Measurements from ENCODE around the gene HS3ST4. TPM values are rescaled to one million over a fixed set of nuclear protein-coding genes. Genes with fewer than 3 reads are reported as not detected.

Gene HS3ST4
- total and polyA plus RNA-seq, 2 of the 4 experiments (the other 2 are of a cell fraction) = not detected

DNA sequence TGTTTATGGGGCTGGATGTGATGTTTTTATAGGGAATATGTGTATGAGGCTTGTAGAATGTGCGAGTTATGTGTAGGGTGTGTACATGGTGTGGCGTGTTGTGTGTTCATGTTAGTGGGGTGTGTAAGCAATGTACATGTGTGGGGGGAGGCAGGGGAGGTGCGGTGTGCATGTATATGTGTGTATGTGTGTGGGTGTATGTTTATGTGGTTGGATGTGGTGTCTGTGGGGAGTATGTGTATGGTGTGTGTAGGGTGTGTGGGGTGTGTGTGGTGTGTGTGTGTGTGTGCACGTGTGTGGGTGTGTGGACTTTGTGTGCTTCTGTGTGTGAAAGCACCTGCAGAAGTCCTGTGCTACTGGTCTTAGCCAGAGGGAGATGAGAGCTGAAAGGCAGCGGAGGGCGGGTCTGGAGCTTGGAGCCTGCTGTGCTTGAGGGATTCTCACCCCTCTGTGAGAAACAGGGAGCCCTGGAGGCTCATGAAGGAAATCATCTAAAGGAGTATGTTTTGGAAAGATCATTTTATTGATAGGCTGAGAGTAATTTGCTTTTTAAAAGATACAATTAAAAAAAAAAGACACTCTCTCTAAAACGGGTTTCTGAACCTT is 222.7 kb downstream of the HS3ST4 start:
- in situ Hi-C loops (cut with MboI; ENCODE audit: low sequenced_read_pairs) = no loop called here
- Histone ChIP-seq H3K56ac (ENCODE audit: extremely low read depth, insufficient read depth, low read length) (no peak overlapping the region), H3K9me1 (ENCODE audit: insufficient read depth, low read length) (no peaks in the 10 kb centered on the region), H3K18ac (ENCODE audit: low read depth, low read length) (no peak overlapping the region), H3K23ac (ENCODE audit: low read depth, low read length) (no peak overlapping the region), H3K4me3 (ENCODE audit: insufficient read depth, low read depth, low read length) (no peak overlapping the region), H3K14ac (replicated peaks; ENCODE audit: low read depth, low read length) (no peak overlapping the region), H3K79me1 (ENCODE audit: low read depth in 1 of 2, low read length in 2 of 2) (no peaks in the 10 kb centered on the region), H3K9ac (ENCODE audit: low read depth, low read length) (no peak overlapping the region), H4K20me1 (ENCODE audit: insufficient read depth, low read length) (no peaks in the 10 kb centered on the region), H2AFZ (replicated peaks; ENCODE audit: low read length, poor library complexity) (no peak overlapping the region), H3K27ac (ENCODE audit: insufficient read depth, low read length) (no peak overlapping the region), H3K4ac (ENCODE audit: low read depth, low read length) (no peak overlapping the region), H2BK20ac (ENCODE audit: low read depth, low read length) (no peak overlapping the region), H2BK5ac (ENCODE audit: low read depth, low read length, poor library complexity, severe bottlenecking) (peak overlapping the region; percentile 78), H4K5ac (ENCODE audit: low read depth, low read length) (no peak overlapping the region), H2AK9ac (replicated peaks; ENCODE audit: low read depth, low read length, poor library complexity) (no peak overlapping the region), H2AK5ac (ENCODE audit: low read depth, low read length) (no peak overlapping the region), H2BK15ac (ENCODE audit: low read depth, low read length) (no peak overlapping the region), H4K91ac (ENCODE audit: insufficient read depth, low read depth, low read length) (no peak overlapping the region), H2BK120ac (ENCODE audit: low read depth, low read length) (no peak overlapping the region), H3K4me1 (ENCODE audit: control insufficient read depth, insufficient read depth, low read length) (no peaks in the 10 kb centered on the region), H4K8ac (ENCODE audit: low read depth in 2 of 2, low read length in 2 of 2) (no peak overlapping the region), H3K27me3 (ENCODE audit: control insufficient read depth, insufficient read depth, low read length) (no peaks in the 10 kb centered on the region), H3K9me3 (ENCODE audit: control insufficient read depth, insufficient read depth, low read length) (peaks cover 14% of the 10 kb centered on the region), H3K36me3 (ENCODE audit: control insufficient read depth, insufficient read depth, low read length) (no peaks in the 10 kb centered on the region), H3K4me2 (ENCODE audit: low read depth, low read length) (no peak overlapping the region)
- TF ChIP-seq MAFK (IDR thresholded peaks at IDR 0.05; ENCODE audit: low read depth, low read length) = no peak
- no peak for TF ChIP-seq MAZ (IDR thresholded peaks at IDR 0.05; ENCODE audit: borderline replicate concordance, low read depth, low read length)
- no peak for TF ChIP-seq NFE2L2 (IDR thresholded peaks at IDR 0.05; ENCODE audit: low read depth, low read length)
- TF ChIP-seq FOS (IDR thresholded peaks at IDR 0.05; ENCODE audit: low read depth, low read length) = no peak
- TF ChIP-seq SMC3 (IDR thresholded peaks at IDR 0.05; ENCODE audit: low read depth, low read length) = no peak
- no peak for TF ChIP-seq MXI1 (IDR thresholded peaks at IDR 0.05; ENCODE audit: borderline replicate concordance, low read depth, low read length)
- TF ChIP-seq RCOR1 (IDR thresholded peaks at IDR 0.05; ENCODE audit: insufficient replicate concordance, low read length) = no peak
- ChIA-PET CTCF (no interaction called here), POLR2A (ENCODE audit: unreplicated experiment) (no interaction called here)
- intact Hi-C loops (cut with micrococcal nuclease) = no loop called here
- BruUV-seq (replicated peaks) = no TSS peak
- WGBS, 2 experiments (ENCODE audit: extremely low coverage in 2 of 2, insufficient read length in 1 of 2) = 63% methylated on average over 4 of the region's 7 CpGs; no CpG with 5 or more reads in 1 of the 2 experiments
- dilution Hi-C loops (cut with HindIII; ENCODE audit: low sequenced_read_pairs, unreplicated experiment) = no loop called here
- no peak for ATAC-seq (ENCODE audit: low read depth)
- DNase-seq = no peak

Data from IMR-90 (cell line).